OCI-LY7 (cell line): ENCODE data around the gene VPS37C. TPM values are rescaled to one million over a fixed set of nuclear protein-coding genes. Genes with fewer than 3 reads are reported as not detected.

ENCODE experiments used
- BruUV-seq: library from RNA; stranded (reverse); fragments of 400-500 nt; replicated peaks from 2 replicates; lab custom pipeline; 2021; lab: Mats Ljungman, UMichigan
- CTCF ChIA-PET: fragments of 300-600 bp; sonication (Branson Sonifier 250); formaldehyde crosslinking; loops from one replicate; lab custom pipeline; 2022; ENCODE audit warnings: antibody characterized with exemption; ENCODE audit not compliant: unreplicated experiment; lab: Charles Lee
- POLR2A ChIA-PET: fragments of 300-600 bp; sonication (Branson Sonifier 250); formaldehyde crosslinking; loops from one replicate; lab custom pipeline; 2022; ENCODE audit warnings: antibody characterized with exemption; lab: Charles Lee
- DNase-seq: peaks from one replicate; pipeline ENCODE4 v3.0.0-alpha.2; 2015; ENCODE audit warnings: low spot score
- H2AFZ ChIP-seq: fragments of 200-600 bp; sonication (generic), shearing (Covaris generic); 2 replicates; pipeline ENCODE4 v1.6.1; 2014; ENCODE audit warnings: mild to moderate bottlenecking, antibody characterized with exemption, low read length, moderate library complexity
- H3K27ac ChIP-seq: fragments of 200-600 bp; sonication (generic); 2 replicates; pipeline ENCODE4 v1.5.1; 2014; ENCODE audit warnings: mixed run types, low read depth, mild to moderate bottlenecking, moderate library complexity, low read length, inconsistent platforms; ENCODE audit not compliant: poor library complexity, severe bottlenecking
- H3K36me3 ChIP-seq: fragments of 200-600 bp; sonication (generic); 2 replicates; pipeline ENCODE4 v1.6.1; 2014; ENCODE audit warnings: mild to moderate bottlenecking, antibody characterized with exemption, low read length, moderate library complexity, mixed read lengths; ENCODE audit not compliant: insufficient read depth
- H3K4me1 ChIP-seq: fragments of 200-600 bp; sonication (generic); 2 replicates; pipeline ENCODE4 v1.5.1; 2014; ENCODE audit warnings: mild to moderate bottlenecking, low read length; ENCODE audit not compliant: insufficient read depth, poor library complexity, severe bottlenecking
- H3K4me2 ChIP-seq: fragments of 200-600 bp; sonication (generic); 2 replicates; pipeline ENCODE4 v1.6.1; 2014; ENCODE audit warnings: mild to moderate bottlenecking, low read length
- H3K4me3 ChIP-seq: fragments of 200-600 bp; sonication (generic); 2 replicates; pipeline ENCODE4 v1.5.1; 2014; ENCODE audit warnings: mild to moderate bottlenecking, low read depth, low read length; ENCODE audit not compliant: poor library complexity, severe bottlenecking
- H3K79me2 ChIP-seq: fragments of 200-600 bp; sonication (generic); 2 replicates; pipeline ENCODE4 v1.6.1; 2016; ENCODE audit warnings: low read depth, mild to moderate bottlenecking, low read length, moderate library complexity, mixed read lengths; ENCODE audit not compliant: insufficient read depth
- H3K9me2 ChIP-seq: fragments of 200-600 bp; sonication (generic); 2 replicates; pipeline ENCODE4 v1.6.1; 2016; ENCODE audit warnings: mild to moderate bottlenecking, low read length, mixed read lengths; ENCODE audit not compliant: insufficient read depth
- H3K9me3 ChIP-seq: fragments of 200-600 bp; sonication (generic); 2 replicates; pipeline ENCODE4 v1.6.1; 2014; ENCODE audit warnings: mild to moderate bottlenecking, mixed run types, low read length, mixed read lengths
- H4K20me1 ChIP-seq: fragments of 200-600 bp; sonication (generic); 2 replicates; pipeline ENCODE4 v1.6.1; 2014; ENCODE audit warnings: mild to moderate bottlenecking, antibody characterized with exemption, low read length, moderate library complexity, mixed read lengths; ENCODE audit not compliant: insufficient read depth
- EZH2phosphoT487 ChIP-seq: fragments of 200-600 bp; sonication (generic); IDR thresholded peaks from 2 replicates; pipeline ENCODE4 v1.6.1; 2018; ENCODE audit warnings: low read depth, borderline replicate concordance, mild to moderate bottlenecking, mixed run types, antibody characterized with exemption, low read length, moderate library complexity, mixed read lengths
- intact Hi-C: fragments of 100-400 bp; cut with micrococcal nuclease; formaldehyde crosslinking; loops from one replicate; pipeline ENCODE4 v1.10.0; 2022; ENCODE audit not compliant: unreplicated experiment
- total RNA-seq, 2 experiments: library from RNA; depleted of rRNA in 1 of 2; stranded (reverse); fragments of >200 nt in 1 of 2; shearing (Covaris generic) in 1 of 2; gene quantifications; 2 replicates each; pipeline ENCODE4 v1.2.3, GENCODE V29; 2014 to 2022
- TF ChIP-seq, protein P1 (sequence below): fragments of 200-600 bp; sonication (generic); conservative IDR thresholded peaks from 2 replicates; pipeline ENCODE4 v1.5.1; 2014; ENCODE audit warnings: mild to moderate bottlenecking, antibody characterized with exemption, low read length, moderate library complexity, mixed read lengths

VPS37C gene
- total RNA-seq, 2 experiments from 2014 or later: 10.3 to 12.8 TPM

DNA sequence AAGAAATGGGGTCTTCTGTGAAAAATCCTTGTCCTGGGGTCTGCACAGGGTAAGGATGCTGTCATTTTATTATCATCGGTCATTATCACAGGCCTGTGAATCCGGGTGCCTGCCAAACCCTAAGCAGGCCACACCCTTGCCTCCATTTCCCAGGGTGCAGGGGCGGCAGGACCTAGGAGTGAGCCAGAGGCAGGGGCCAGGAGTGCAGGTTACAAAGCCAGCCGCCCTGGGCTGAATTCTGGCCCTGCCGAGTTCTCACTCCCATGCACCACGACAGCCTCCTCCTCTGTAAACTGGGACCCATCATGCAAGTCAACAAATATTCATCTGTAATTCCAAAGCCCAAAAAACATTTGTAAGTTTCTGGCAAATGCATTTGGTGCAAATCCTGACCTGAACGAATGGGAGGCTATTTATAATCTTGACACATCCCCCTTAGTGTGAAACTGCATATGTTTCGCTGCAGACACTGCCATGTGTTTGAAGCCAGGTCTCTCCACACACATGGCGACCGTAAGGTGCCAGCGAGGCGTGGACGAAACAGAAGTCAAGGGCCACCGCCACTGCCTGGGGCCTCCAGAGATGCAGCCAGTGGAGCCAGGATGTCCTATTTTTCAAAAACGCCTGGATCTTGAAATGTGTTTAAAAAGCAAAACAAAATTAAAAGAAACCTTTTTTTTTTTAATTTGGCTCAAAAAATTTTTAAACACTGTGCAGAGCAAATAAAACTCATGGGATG lies 52.2 kb downstream of the VPS37C start:
- no peak for DNase-seq
- H4K20me1 ChIP-seq: no peaks in the 10 kb centered on the region
- no peak overlapping the region for H2AFZ ChIP-seq
- H3K79me2 ChIP-seq: no peaks in the 10 kb centered on the region
- BruUV-seq: no TSS peak
- intact Hi-C loops: no loop called here
- no peaks in the 10 kb centered on the region for H3K9me2 ChIP-seq
- no peak overlapping the region for H3K27ac ChIP-seq
- TF ChIP-seq, protein P1, sequence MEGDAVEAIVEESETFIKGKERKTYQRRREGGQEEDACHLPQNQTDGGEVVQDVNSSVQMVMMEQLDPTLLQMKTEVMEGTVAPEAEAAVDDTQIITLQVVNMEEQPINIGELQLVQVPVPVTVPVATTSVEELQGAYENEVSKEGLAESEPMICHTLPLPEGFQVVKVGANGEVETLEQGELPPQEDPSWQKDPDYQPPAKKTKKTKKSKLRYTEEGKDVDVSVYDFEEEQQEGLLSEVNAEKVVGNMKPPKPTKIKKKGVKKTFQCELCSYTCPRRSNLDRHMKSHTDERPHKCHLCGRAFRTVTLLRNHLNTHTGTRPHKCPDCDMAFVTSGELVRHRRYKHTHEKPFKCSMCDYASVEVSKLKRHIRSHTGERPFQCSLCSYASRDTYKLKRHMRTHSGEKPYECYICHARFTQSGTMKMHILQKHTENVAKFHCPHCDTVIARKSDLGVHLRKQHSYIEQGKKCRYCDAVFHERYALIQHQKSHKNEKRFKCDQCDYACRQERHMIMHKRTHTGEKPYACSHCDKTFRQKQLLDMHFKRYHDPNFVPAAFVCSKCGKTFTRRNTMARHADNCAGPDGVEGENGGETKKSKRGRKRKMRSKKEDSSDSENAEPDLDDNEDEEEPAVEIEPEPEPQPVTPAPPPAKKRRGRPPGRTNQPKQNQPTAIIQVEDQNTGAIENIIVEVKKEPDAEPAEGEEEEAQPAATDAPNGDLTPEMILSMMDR: no peak
- TF ChIP-seq EZH2phosphoT487: no peak
- no peaks in the 10 kb centered on the region for H3K36me3 ChIP-seq
- ChIA-PET CTCF (no interaction called here), POLR2A (interaction anchor here (1.0 kb wide), 1 partner anchor 38 kb away, joined by 3 read pairs; no protein-coding TSS in a partner anchor)
- no peak overlapping the region for H3K4me2 ChIP-seq
- no peaks in the 10 kb centered on the region for H3K9me3 ChIP-seq
- no peaks in the 10 kb centered on the region for H3K4me1 ChIP-seq
- no peak overlapping the region for H3K4me3 ChIP-seq

DNA sequence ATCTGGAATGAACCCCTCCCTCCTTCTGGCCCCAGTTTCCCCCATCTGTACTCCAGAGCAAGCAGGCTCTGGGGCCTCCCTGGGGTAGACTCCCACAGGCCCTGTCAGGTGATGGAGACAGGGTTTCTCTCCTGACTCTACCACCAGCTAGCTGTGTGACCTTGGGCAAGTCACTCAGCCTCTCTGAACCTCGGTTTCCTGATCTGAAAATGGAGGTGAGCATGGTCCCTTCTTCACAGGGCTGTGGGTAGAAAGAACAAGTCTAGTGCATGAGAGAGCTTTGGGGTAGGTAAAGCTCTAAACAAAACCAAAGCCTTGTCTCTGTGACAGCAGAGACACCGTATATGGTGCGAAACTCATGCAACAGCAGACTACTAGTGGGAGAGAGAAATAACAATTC lies 53.3 kb downstream of the VPS37C start:
- H3K79me2 ChIP-seq: no peaks in the 10 kb centered on the region
- ChIA-PET CTCF (no interaction called here), POLR2A (interaction anchor here (0.6 kb wide), 1 partner anchor 40 kb away, joined by 3 read pairs; no protein-coding TSS in a partner anchor)
- no peak overlapping the region for H3K4me3 ChIP-seq
- no TSS peak for BruUV-seq
- TF ChIP-seq, protein P1: no peak
- no peak for TF ChIP-seq EZH2phosphoT487
- no peak for DNase-seq
- intact Hi-C loops: no loop called here
- H3K9me2 ChIP-seq: no peaks in the 10 kb centered on the region
- H3K4me1 ChIP-seq: no peaks in the 10 kb centered on the region
- no peak overlapping the region for H3K27ac ChIP-seq
- H3K4me2 ChIP-seq: no peak overlapping the region
- no peaks in the 10 kb centered on the region for H4K20me1 ChIP-seq
- no peak overlapping the region for H2AFZ ChIP-seq
- no peaks in the 10 kb centered on the region for H3K36me3 ChIP-seq
- H3K9me3 ChIP-seq: no peaks in the 10 kb centered on the region

DNA sequence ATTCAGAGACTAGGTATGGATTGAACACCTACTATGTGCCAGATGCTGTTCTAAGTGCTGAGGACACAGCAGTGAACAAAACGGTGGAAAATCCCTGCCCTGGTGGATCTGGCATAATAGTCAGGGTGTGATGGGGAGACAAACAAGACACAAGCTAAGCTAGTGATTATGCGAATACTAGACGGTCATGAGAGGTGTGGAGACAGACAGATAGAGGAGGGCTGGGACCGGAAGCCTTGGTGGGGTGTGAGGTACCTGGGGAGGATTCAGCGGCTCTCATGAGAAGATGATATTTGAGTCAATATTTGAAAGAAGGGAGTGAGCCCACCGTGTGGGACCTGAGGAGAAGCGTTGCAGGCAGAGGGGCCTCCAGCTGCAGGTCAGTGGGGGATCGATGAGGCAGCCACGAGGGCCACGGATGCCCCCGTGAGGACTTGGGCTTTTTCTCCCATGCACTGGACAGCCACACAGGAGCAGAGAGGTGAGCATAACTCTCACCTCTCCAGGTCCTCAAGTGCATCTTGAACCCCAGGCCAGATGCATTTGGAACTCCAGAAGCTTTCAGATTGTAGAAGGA lies 54.2 kb downstream of the VPS37C start:
- POLR2A ChIA-PET: no interaction called here
- Histone ChIP-seq H3K79me2 (no peaks in the 10 kb centered on the region), H3K9me2 (no peaks in the 10 kb centered on the region), H3K4me3 (no peak overlapping the region), H3K4me1 (no peaks in the 10 kb centered on the region), H3K36me3 (no peaks in the 10 kb centered on the region), H3K9me3 (no peaks in the 10 kb centered on the region), H3K27ac (no peak overlapping the region), H4K20me1 (no peaks in the 10 kb centered on the region), H3K4me2 (no peak overlapping the region), H2AFZ (no peak overlapping the region)
- TF ChIP-seq, protein P1: no peak
- no peak for TF ChIP-seq EZH2phosphoT487
- no TSS peak for BruUV-seq
- CTCF ChIA-PET: no interaction called here
- intact Hi-C loops: no loop called here
- DNase-seq: no peak
